GM23338 (cell line): ENCODE measurements around the gene UBE2QL1. TPM values are rescaled to one million over a fixed set of nuclear protein-coding genes. Genes with fewer than 3 reads are reported as not detected.

Experiments used
- ATAC-seq: fragments of 200-7000 bp; cut with Tn5 transposase; 3 replicates; pipeline ENCODE4 v1.9.1; 2020
- DNase-seq: peaks from one replicate; pipeline ENCODE4 v3.0.0-alpha.2; 2015; ENCODE audit warnings: low spot score
- H2AFZ ChIP-seq: fragments of 200-600 bp; sonication (generic); 2 replicates; pipeline ENCODE4 v1.8.0; 2016; ENCODE audit warnings: antibody characterized with exemption, mild to moderate bottlenecking, moderate library complexity
- H3F3A ChIP-seq: fragments of 200-600 bp; sonication (generic); replicated peaks from 2 replicates; pipeline ENCODE4 v1.8.0; 2017; ENCODE audit warnings: antibody characterized with exemption, mixed run types, low read depth
- H3K27ac ChIP-seq: fragments of 200-600 bp; sonication (generic); 2 replicates; pipeline ENCODE4 v1.6.1; 2016; ENCODE audit warnings: low read depth
- H3K27me3 ChIP-seq: fragments of 200-600 bp; sonication (generic); 2 replicates; pipeline ENCODE4 v1.8.0; 2016; ENCODE audit warnings: mild to moderate bottlenecking, mixed run types, moderate library complexity; ENCODE audit not compliant: insufficient read depth
- H3K36me3 ChIP-seq: fragments of 200-600 bp; sonication (generic); 2 replicates; pipeline ENCODE4 v1.8.0; 2016; ENCODE audit warnings: mild to moderate bottlenecking; ENCODE audit not compliant: insufficient read depth
- H3K4me1 ChIP-seq: fragments of 200-600 bp; sonication (generic); 2 replicates; pipeline ENCODE4 v1.8.0; 2016; ENCODE audit warnings: mild to moderate bottlenecking, moderate library complexity; ENCODE audit not compliant: insufficient read depth
- H3K4me2 ChIP-seq: fragments of 200-600 bp; sonication (generic); 2 replicates; pipeline ENCODE4 v1.7.1; 2017; ENCODE audit warnings: mixed run types
- H3K4me3 ChIP-seq: fragments of 200-600 bp; sonication (generic); 2 replicates; pipeline ENCODE4 v1.6.1; 2016; ENCODE audit warnings: mixed run types
- H3K79me2 ChIP-seq: fragments of 200-600 bp; sonication (generic); replicated peaks from 2 replicates; pipeline ENCODE4 v1.8.0; 2017; ENCODE audit warnings: mild to moderate bottlenecking; ENCODE audit not compliant: insufficient read depth
- H3K9me2 ChIP-seq: fragments of 200-600 bp; sonication (generic); 2 replicates; pipeline ENCODE4 v1.8.0; 2017; ENCODE audit not compliant: insufficient read depth
- H4K20me1 ChIP-seq: fragments of 200-600 bp; sonication (generic); replicated peaks from 2 replicates; pipeline ENCODE4 v1.8.0; 2017; ENCODE audit warnings: mild to moderate bottlenecking; ENCODE audit not compliant: insufficient read depth
- H3K27ac Mint-ChIP-seq: 2 replicates; pipeline ENCODE4 v1.8.0; 2020; ENCODE audit warnings: inconsistent platforms, mild to moderate bottlenecking, moderate library complexity, mixed read lengths
- H3K27me3 Mint-ChIP-seq: 3 replicates; pipeline ENCODE4 v1.8.0; 2022; ENCODE audit warnings: low read depth, mild to moderate bottlenecking, moderate library complexity, mixed read lengths, inconsistent platforms; ENCODE audit not compliant: insufficient read depth, poor library complexity
- H3K36me3 Mint-ChIP-seq: 3 replicates; pipeline ENCODE4 v1.8.0; 2021; ENCODE audit warnings: low read depth, mild to moderate bottlenecking, inconsistent platforms, moderate library complexity, mixed read lengths
- H3K4me1 Mint-ChIP-seq: 3 replicates; pipeline ENCODE4 v1.8.0; 2020; ENCODE audit warnings: mild to moderate bottlenecking, inconsistent platforms, mixed read lengths
- H3K4me3 Mint-ChIP-seq: 3 replicates; pipeline ENCODE4 v1.8.0; 2021; ENCODE audit warnings: moderate library complexity, mild to moderate bottlenecking, inconsistent platforms, mixed read lengths
- H3K9me3 Mint-ChIP-seq: 3 replicates; pipeline ENCODE4 v1.8.0; 2020; ENCODE audit warnings: moderate library complexity, mild to moderate bottlenecking, inconsistent platforms, mixed read lengths
- CREB1 ChIP-seq: fragments of 250-450 bp; sonication (Bioruptor Pico); IDR thresholded peaks from 2 replicates; pipeline ENCODE4 v1.5.0; 2020; ENCODE audit warnings: low read depth, mild to moderate bottlenecking, moderate library complexity
- CTCF ChIP-seq, 2 experiments: fragments of 200-600 bp in 1 of 2; sonication (generic) in 1 of 2; conservative IDR thresholded peaks; 2 replicates each; pipeline versions ENCODE4 v1.5.1 to v1.6.1; 2016 to 2017; ENCODE audit warnings: antibody characterized with exemption in 2 of 2, low read depth in 2 of 2, mild to moderate bottlenecking in 2 of 2, moderate library complexity in 1 of 2
- EZH2 ChIP-seq: fragments of 200-600 bp; sonication (generic); IDR thresholded peaks from one replicate; pipeline ENCODE4 v1.8.0; 2017; ENCODE audit warnings: antibody characterized with exemption, mild to moderate bottlenecking, low read depth; ENCODE audit not compliant: unreplicated experiment
- EZH2phosphoT487 ChIP-seq: fragments of 200-600 bp; sonication (generic); IDR thresholded peaks from one replicate; pipeline ENCODE4 v1.8.1; 2018; ENCODE audit warnings: antibody characterized with exemption; ENCODE audit not compliant: unreplicated experiment
- JUNB ChIP-seq: IDR thresholded peaks from one replicate; pipeline ENCODE4 v1.6.1; 2016; ENCODE audit warnings: antibody characterized with exemption; ENCODE audit not compliant: unreplicated experiment
- NANOG ChIP-seq: IDR thresholded peaks from 2 replicates; pipeline ENCODE4 v1.6.1; 2016; ENCODE audit warnings: antibody characterized with exemption, borderline replicate concordance
- POLR2AphosphoS5 ChIP-seq: IDR thresholded peaks from 2 replicates; pipeline ENCODE4 v1.6.1; 2016; ENCODE audit warnings: antibody characterized with exemption, low read depth
- STAT1 ChIP-seq: IDR thresholded peaks from one replicate; pipeline ENCODE4 v1.6.1; 2016; ENCODE audit warnings: antibody characterized with exemption; ENCODE audit not compliant: unreplicated experiment
- ZNF114 ChIP-seq: fragments of 250-450 bp; sonication (Bioruptor Pico); IDR thresholded peaks from 2 replicates; pipeline ENCODE4 v1.5.0; 2020; ENCODE audit warnings: mild to moderate bottlenecking, moderate library complexity
- ZNF331 ChIP-seq: fragments of 250-450 bp; sonication (Bioruptor Pico); IDR thresholded peaks from 2 replicates; pipeline ENCODE4 v1.5.0; 2020; ENCODE audit warnings: low read depth, mild to moderate bottlenecking, moderate library complexity
- polyA plus RNA-seq: library from polyadenylated mRNA; unstranded; fragments of >200 nt; fragmentation: Nextera tagmentation; extraction: Ambion mirVana; gene quantifications from 2 replicates; pipeline ENCODE4 v1.2.1, GENCODE V29; 2016
- total RNA-seq: library from RNA; depleted of rRNA; stranded (reverse); fragments of >200 nt; shearing (Covaris generic); gene quantifications from 2 replicates; pipeline ENCODE4 v1.2.3, GENCODE V29; 2014
- TF ChIP-seq, protein P1 (sequence below): IDR thresholded peaks from 2 replicates; pipeline ENCODE4 v1.6.1; 2016; ENCODE audit warnings: antibody characterized with exemption
- TF ChIP-seq, protein P2 (sequence below): IDR thresholded peaks from one replicate; pipeline ENCODE4 v1.6.1; 2018; ENCODE audit warnings: antibody characterized with exemption; ENCODE audit not compliant: unreplicated experiment

UBE2QL1 gene
- total and polyA plus RNA-seq, 2 experiments from 2014 or later = 0.40 to 0.83 TPM

- H4K20me1 ChIP-seq = no peaks in the 10 kb centered on the region
- TF ChIP-seq EZH2phosphoT487 (no peak), JUNB (no peak), POLR2AphosphoS5 (no peak), ZNF114 (no peak), NANOG (no peak), EZH2 (no peak), STAT1 (no peak)
- TF ChIP-seq, protein P1, sequence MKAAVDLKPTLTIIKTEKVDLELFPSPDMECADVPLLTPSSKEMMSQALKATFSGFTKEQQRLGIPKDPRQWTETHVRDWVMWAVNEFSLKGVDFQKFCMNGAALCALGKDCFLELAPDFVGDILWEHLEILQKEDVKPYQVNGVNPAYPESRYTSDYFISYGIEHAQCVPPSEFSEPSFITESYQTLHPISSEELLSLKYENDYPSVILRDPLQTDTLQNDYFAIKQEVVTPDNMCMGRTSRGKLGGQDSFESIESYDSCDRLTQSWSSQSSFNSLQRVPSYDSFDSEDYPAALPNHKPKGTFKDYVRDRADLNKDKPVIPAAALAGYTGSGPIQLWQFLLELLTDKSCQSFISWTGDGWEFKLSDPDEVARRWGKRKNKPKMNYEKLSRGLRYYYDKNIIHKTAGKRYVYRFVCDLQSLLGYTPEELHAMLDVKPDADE = no peak
- no peaks in the 10 kb centered on the region for H3K36me3 ChIP-seq
- Mint-ChIP-seq H3K9me3 (no peaks in the 10 kb centered on the region), H3K27ac (no peak overlapping the region), H3K36me3 (no peaks in the 10 kb centered on the region), H3K27me3 (peaks cover 15% of the 10 kb centered on the region), H3K4me3 (no peak overlapping the region), H3K4me1 (peaks cover 3% of the 10 kb centered on the region)
- no peak overlapping the region for H3K27ac ChIP-seq
- DNase-seq (no peak), ATAC-seq (no peak)
- no peak overlapping the region for H2AFZ ChIP-seq
- H3K27me3 ChIP-seq = no peaks in the 10 kb centered on the region
- H3K9me2 ChIP-seq = 0 out of 2 replicates have a peak, but pooled peaks cover 4% of the 10 kb centered on the region
- no peaks in the 10 kb centered on the region for H3K4me1 ChIP-seq
- no peaks in the 10 kb centered on the region for H3F3A ChIP-seq
- no peak overlapping the region for H3K4me3 ChIP-seq
- no peaks in the 10 kb centered on the region for H3K79me2 ChIP-seq
- H3K4me2 ChIP-seq = no peak overlapping the region
Measured at GRCh38 chr5:6518298-6519057, 69.8 kb downstream of the UBE2QL1 start.

DNA sequence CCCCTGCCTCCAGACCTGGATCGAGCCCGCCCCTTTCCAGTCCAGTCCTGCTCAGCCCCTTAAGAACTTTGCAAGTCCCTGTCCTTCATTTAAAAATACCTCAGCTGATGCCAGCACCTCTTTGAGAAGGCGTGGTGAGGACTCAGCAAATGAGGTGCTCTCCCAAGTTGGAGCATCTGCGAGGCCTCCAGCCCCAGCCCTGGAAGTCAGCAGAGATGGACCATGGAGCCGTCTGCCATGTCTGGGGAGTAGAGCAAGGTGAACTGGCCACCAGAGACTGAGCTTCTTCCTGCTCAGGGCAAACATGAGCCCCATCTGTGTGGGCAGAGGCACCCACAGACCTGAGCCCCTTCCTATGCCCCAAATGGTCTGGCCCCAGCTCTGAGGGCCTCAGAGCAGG is 71.5 kb downstream of the UBE2QL1 start:
- H3K36me3 Mint-ChIP-seq = no peaks in the 10 kb centered on the region
- no peak for ATAC-seq
- H3K27me3 Mint-ChIP-seq = peaks cover 15% of the 10 kb centered on the region
- peaks cover 3% of the 10 kb centered on the region for H3K4me1 Mint-ChIP-seq
- Histone ChIP-seq H3F3A (no peaks in the 10 kb centered on the region), H3K4me2 (no peak overlapping the region), H3K79me2 (no peaks in the 10 kb centered on the region), H3K27me3 (no peaks in the 10 kb centered on the region), H4K20me1 (no peaks in the 10 kb centered on the region), H3K9me2 (0 out of 2 replicates have a peak, but pooled peaks cover 4% of the 10 kb centered on the region), H3K36me3 (no peaks in the 10 kb centered on the region), H3K4me3 (no peak overlapping the region), H2AFZ (no peak overlapping the region), H3K4me1 (no peaks in the 10 kb centered on the region), H3K27ac (no peak overlapping the region)
- no peak overlapping the region for H3K27ac Mint-ChIP-seq
- DNase-seq = no peak
- no peak overlapping the region for H3K4me3 Mint-ChIP-seq
- no peaks in the 10 kb centered on the region for H3K9me3 Mint-ChIP-seq
- TF ChIP-seq ZNF331 (CRISPR knock-in tag) = no peak
- TF ChIP-seq, protein P2, sequence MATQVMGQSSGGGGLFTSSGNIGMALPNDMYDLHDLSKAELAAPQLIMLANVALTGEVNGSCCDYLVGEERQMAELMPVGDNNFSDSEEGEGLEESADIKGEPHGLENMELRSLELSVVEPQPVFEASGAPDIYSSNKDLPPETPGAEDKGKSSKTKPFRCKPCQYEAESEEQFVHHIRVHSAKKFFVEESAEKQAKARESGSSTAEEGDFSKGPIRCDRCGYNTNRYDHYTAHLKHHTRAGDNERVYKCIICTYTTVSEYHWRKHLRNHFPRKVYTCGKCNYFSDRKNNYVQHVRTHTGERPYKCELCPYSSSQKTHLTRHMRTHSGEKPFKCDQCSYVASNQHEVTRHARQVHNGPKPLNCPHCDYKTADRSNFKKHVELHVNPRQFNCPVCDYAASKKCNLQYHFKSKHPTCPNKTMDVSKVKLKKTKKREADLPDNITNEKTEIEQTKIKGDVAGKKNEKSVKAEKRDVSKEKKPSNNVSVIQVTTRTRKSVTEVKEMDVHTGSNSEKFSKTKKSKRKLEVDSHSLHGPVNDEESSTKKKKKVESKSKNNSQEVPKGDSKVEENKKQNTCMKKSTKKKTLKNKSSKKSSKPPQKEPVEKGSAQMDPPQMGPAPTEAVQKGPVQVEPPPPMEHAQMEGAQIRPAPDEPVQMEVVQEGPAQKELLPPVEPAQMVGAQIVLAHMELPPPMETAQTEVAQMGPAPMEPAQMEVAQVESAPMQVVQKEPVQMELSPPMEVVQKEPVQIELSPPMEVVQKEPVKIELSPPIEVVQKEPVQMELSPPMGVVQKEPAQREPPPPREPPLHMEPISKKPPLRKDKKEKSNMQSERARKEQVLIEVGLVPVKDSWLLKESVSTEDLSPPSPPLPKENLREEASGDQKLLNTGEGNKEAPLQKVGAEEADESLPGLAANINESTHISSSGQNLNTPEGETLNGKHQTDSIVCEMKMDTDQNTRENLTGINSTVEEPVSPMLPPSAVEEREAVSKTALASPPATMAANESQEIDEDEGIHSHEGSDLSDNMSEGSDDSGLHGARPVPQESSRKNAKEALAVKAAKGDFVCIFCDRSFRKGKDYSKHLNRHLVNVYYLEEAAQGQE = no peak
- TF ChIP-seq POLR2AphosphoS5 = no peak
- no peak for TF ChIP-seq EZH2phosphoT487
- TF ChIP-seq, protein P1 = no peak
- no peak for TF ChIP-seq CTCF (conservative IDR thresholded peaks at IDR 0.05; ENCODE audit: low read depth in 2 of 2)
- TF ChIP-seq JUNB = no peak
- TF ChIP-seq STAT1 = no peak
- TF ChIP-seq NANOG = no peak
- TF ChIP-seq EZH2 = no peak
- TF ChIP-seq ZNF114 = no peak
- TF ChIP-seq CREB1 (CRISPR knock-in tag) = no peak
